ENCODE data around the gene PRKCI. TPM values are rescaled to one million over a fixed set of nuclear protein-coding genes. Genes with fewer than 3 reads are reported as not detected.
"Not testable (repeated sequence)": the region's sequence is repeated elsewhere in the genome, so short reads cannot be mapped to it uniquely, and the experiment has no call there.

The PRKCI gene
- total RNA-seq, 1 donor from 2014 or later = 24.2 TPM

DNA sequence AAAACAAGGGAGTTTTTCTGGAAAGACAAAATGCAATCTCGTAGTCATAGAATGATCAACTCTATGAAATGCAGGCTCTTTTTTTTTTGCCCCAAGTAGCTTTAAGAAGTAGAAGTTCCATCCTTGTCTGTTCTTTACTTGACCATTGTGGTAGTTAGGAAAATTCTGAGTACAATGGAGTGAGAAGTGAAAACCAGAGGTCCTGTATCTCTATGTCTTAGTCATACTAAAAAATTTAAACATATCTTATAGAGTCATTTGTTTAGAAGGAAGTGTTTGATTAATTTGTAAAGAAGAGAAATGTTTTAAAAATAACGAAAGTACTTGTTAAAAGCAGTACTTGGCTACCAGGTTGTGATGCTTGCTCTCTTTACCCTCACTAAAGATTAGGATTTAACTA is 52.4 kb downstream of the PRKCI start:
- Mint-ChIP-seq H3K27ac (no peak overlapping the region), H3K4me1 (ENCODE audit: low read depth) (peaks cover 30% of the 10 kb centered on the region), H3K36me3 (ENCODE audit: low read depth) (peaks cover 29% of the 10 kb centered on the region), H3K4me3 (no peak overlapping the region), H3K9me3 (no peaks in the 10 kb centered on the region), H3K27me3 (ENCODE audit: insufficient read depth) (no peaks in the 10 kb centered on the region)
- intact Hi-C loops (cut with micrococcal nuclease) = loop anchor here (5.0 kb wide), 2 partner anchors 83 to 512 kb away; partner anchors contain the start of gene SKIL
- DNase-seq (ENCODE audit: low spot score) = no peak

DNA sequence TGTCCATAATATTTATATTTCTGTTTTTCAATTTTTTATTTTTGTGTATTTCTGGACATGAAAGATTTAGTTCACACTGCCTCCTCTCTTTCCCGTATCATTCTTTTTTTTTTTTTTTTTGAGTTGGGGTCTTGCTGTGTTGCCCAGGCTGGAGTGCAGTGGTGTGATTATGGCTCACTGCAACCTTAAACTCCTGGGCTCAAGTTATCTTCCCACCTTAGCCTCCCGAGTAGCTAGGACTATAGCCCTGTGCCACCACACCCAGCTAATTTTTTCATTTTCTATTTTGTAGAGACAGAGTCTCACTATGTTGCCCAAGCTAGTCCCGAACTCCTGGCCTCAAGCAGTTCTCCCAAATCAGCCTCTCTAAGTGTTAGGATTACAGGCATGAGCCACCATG is 53.6 kb downstream of the PRKCI start:
- H3K36me3 Mint-ChIP-seq (ENCODE audit: low read depth) = peaks cover 28% of the 10 kb centered on the region
- intact Hi-C loops (cut with micrococcal nuclease) = loop anchor here (2.0 to 5.0 kb wide), 4 partner anchors 17 to 514 kb away; partner anchors contain the start of genes PRKCI and SKIL
- H3K4me1 Mint-ChIP-seq (ENCODE audit: low read depth) = peaks cover 30% of the 10 kb centered on the region
- no peak overlapping the region for H3K4me3 Mint-ChIP-seq
- no peak overlapping the region for H3K27ac Mint-ChIP-seq
- DNase-seq (ENCODE audit: low spot score) = no peak
- no peaks in the 10 kb centered on the region for H3K9me3 Mint-ChIP-seq
- H3K27me3 Mint-ChIP-seq (ENCODE audit: insufficient read depth) = no peaks in the 10 kb centered on the region

DNA sequence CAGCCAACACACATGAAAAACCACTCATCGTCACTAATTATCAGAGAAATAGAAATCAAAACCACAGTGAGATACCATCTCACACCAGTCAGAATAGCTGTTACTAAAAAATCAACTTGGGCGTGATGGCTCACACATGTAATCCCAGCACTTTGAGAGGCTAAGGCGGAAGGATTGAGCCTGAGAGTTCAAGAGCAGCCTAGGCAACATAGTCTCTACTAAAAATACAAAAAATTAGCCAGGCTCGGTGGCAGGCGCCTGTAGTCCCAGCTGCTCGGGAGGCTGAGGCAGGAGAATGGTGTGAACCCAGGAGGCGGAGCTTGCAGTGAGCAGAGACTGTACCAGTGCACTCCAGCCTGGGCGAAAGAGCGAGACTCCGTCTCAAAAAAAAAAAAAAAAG is 55.1 kb downstream of the PRKCI start:
- H3K27me3 Mint-ChIP-seq (ENCODE audit: insufficient read depth); H3K9me3 Mint-ChIP-seq; DNase-seq (ENCODE audit: low spot score): not testable (repeated sequence)
- Mint-ChIP-seq H3K27ac (peak overlapping the region; percentile 35), H3K4me1 (ENCODE audit: low read depth) (peaks cover 30% of the 10 kb centered on the region), H3K36me3 (ENCODE audit: low read depth) (peaks cover 25% of the 10 kb centered on the region), H3K4me3 (peak overlapping the region; percentile 39)
- intact Hi-C loops (cut with micrococcal nuclease) = loop anchor here (2.0 to 5.0 kb wide), 4 partner anchors 19 to 515 kb away; partner anchors contain the start of genes PRKCI and SKIL

DNA sequence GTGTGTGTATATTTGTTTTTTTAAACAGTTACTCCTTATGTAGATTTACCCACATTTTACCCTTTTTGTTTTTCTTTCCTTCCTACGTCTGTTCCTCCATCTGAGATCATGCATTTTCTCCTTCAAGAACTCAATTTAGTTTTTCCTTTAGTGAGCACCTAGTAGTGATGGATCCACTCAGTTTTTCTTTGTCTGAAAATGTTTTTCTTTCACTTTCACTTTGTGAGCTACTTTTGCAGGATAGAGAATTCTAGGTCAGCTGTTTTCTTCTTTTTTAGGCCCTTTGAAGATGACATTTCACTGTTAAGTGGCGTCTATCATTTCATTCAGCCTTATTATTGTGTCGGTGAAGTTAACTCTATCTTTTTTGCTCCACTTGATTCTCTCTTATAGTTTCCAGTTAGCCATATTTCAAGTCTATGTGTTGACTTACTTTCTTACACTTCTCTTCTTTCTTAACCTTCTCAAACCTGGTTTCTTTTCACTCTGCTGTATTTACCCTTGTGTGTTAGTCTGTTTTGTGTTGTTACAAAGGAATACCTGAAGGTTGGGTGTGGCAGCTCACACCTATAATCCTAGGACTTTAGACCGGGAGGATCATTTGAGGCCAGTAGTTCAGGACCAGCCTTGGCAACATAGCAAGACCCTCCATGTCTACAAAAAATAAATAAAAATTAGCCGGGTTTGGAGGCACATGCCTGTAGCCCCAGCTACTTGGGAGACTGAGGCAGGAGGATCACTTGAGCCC is 55.8 kb downstream of the PRKCI start:
- Mint-ChIP-seq H3K27ac (peak overlapping the region; percentile 86), H3K27me3 (ENCODE audit: insufficient read depth) (no peaks in the 10 kb centered on the region), H3K36me3 (ENCODE audit: low read depth) (peaks cover 23% of the 10 kb centered on the region), H3K9me3 (no peaks in the 10 kb centered on the region), H3K4me3 (peak overlapping the region; percentile 83), H3K4me1 (ENCODE audit: low read depth) (peaks cover 30% of the 10 kb centered on the region)
- intact Hi-C loops (cut with micrococcal nuclease) = loop anchor here (2.0 to 5.0 kb wide), 4 partner anchors 19 to 516 kb away; partner anchors contain the start of genes PRKCI and SKIL
- no peak for DNase-seq (ENCODE audit: low spot score)

DNA sequence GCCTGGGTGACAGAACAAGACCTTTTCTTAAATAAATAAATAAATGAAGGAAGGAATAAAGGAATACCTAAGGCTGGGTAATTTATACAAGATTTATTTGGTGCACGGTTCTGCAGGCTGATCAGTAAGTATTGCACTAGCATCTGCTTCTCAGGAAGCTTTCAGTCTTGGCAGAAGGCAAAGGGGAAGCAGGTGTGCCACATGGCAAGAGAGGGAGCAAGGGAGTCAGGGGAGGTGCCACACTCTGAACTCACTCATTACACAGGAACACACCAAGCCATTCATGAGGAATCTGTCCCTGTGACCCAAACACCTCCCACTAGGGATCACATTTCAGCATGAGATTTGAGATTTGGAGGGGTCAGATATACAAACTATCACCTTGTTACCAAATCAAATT is 56.4 kb downstream of the PRKCI start:
- intact Hi-C loops (cut with micrococcal nuclease) = loop anchor here (5.0 kb wide), 2 partner anchors 79 to 516 kb away; partner anchors contain the start of gene SKIL
- no peak for DNase-seq (ENCODE audit: low spot score)
- Mint-ChIP-seq H3K36me3 (ENCODE audit: low read depth) (peaks cover 23% of the 10 kb centered on the region), H3K4me3 (no peak overlapping the region), H3K27me3 (ENCODE audit: insufficient read depth) (no peaks in the 10 kb centered on the region), H3K27ac (no peak overlapping the region), H3K4me1 (ENCODE audit: low read depth) (peaks cover 30% of the 10 kb centered on the region), H3K9me3 (no peaks in the 10 kb centered on the region)

DNA sequence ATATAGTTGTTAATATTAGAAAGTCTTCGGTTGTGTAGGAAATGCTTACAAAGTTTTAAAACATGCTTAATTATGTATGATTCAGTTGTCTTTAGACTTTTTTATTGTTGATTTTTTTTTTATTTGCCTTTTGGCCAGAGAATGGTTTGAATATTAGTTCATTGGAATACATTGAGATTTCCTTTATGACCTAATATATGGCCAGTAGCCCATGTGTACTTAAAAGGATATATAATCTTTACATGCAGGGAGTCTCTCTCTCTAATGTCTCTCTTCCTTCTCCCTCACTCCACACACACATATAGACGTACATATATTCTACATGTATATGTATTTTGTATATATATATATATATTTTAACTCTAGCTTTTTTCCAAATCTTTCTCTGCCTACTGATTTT is 68.0 kb downstream of the PRKCI start:
- peaks cover 2% of the 10 kb centered on the region for H3K36me3 Mint-ChIP-seq (ENCODE audit: low read depth)
- H3K27ac Mint-ChIP-seq = no peak overlapping the region
- no peak overlapping the region for H3K4me3 Mint-ChIP-seq
- no peaks in the 10 kb centered on the region for H3K4me1 Mint-ChIP-seq (ENCODE audit: low read depth)
- DNase-seq (ENCODE audit: low spot score) = no peak
- H3K27me3 Mint-ChIP-seq (ENCODE audit: insufficient read depth) = no peaks in the 10 kb centered on the region
- no peaks in the 10 kb centered on the region for H3K9me3 Mint-ChIP-seq
- intact Hi-C loops (cut with micrococcal nuclease) = no loop called here

DNA sequence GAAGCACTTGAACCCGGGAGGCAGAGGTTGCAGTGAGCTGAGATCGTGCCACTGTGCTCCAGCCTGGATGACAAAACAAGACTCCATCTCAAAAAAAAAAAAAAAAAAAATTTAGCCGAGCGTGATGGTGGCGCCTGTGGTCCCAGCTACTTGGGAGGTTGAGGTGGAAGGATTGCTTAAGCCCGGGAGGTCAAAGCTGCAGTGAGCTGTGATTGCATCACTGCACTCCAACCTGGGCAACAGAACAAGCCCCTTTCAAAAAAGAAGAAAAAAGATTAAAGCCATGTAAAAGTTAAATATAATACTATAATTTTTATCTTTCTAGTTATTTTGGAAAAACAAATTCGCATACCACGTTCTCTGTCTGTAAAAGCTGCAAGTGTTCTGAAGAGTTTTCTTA is 73.4 kb downstream of the PRKCI start:
- H3K4me1 Mint-ChIP-seq (ENCODE audit: low read depth) = no peaks in the 10 kb centered on the region
- no peaks in the 10 kb centered on the region for H3K27me3 Mint-ChIP-seq (ENCODE audit: insufficient read depth)
- H3K9me3 Mint-ChIP-seq = no peaks in the 10 kb centered on the region
- no peak for DNase-seq (ENCODE audit: low spot score)
- H3K27ac Mint-ChIP-seq = no peak overlapping the region
- no peak overlapping the region for H3K4me3 Mint-ChIP-seq
- peaks cover 4% of the 10 kb centered on the region for H3K36me3 Mint-ChIP-seq (ENCODE audit: low read depth)
- intact Hi-C loops (cut with micrococcal nuclease) = no loop called here

DNA sequence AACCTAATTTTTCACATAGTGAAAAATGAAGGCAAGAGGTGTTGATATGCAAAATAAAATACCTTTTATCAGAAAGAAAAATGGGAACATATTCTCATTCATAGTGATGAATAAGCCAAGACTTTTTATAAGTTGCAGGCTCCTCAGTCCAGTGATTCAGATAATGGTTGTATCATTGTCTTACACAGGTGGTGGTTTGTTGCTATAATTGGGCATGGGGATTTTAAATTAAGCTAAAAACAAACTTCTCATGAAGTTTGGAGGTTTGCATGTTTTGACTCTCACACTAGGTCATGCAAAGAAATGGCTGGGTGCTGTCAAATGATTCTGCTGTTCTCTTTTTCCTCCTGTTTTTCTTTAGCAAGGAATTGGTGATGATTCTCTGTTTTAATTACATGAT is 74.5 kb downstream of the PRKCI start:
- intact Hi-C loops (cut with micrococcal nuclease) = no loop called here
- no peak for DNase-seq (ENCODE audit: low spot score)
- no peaks in the 10 kb centered on the region for H3K9me3 Mint-ChIP-seq
- H3K27ac Mint-ChIP-seq = no peak overlapping the region
- no peak overlapping the region for H3K4me3 Mint-ChIP-seq
- H3K27me3 Mint-ChIP-seq (ENCODE audit: insufficient read depth) = no peaks in the 10 kb centered on the region
- H3K36me3 Mint-ChIP-seq (ENCODE audit: low read depth) = peaks cover 4% of the 10 kb centered on the region
- H3K4me1 Mint-ChIP-seq (ENCODE audit: low read depth) = no peaks in the 10 kb centered on the region

DNA sequence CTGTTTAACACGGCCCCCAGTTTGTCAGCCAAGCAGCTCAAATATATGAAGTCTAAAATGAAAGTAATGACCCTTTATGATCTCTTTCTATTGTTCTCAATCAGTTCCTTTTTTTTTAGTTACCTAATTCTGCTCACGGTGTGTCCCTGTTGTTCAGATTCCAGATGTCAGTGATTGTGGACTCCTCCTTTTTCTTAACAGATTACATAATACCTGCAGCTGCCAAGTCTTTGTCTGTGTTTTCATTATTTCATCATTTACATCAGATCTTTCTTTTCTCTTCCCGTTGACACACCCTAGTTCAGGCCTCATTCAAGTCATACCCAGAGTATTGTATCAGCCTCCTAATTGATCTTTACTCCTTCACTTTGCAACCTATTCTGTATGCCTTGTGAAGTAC is 79.2 kb downstream of the PRKCI start:
- no peaks in the 10 kb centered on the region for H3K9me3 Mint-ChIP-seq
- H3K4me1 Mint-ChIP-seq (ENCODE audit: low read depth) = no peaks in the 10 kb centered on the region
- intact Hi-C loops (cut with micrococcal nuclease) = no loop called here

DNA sequence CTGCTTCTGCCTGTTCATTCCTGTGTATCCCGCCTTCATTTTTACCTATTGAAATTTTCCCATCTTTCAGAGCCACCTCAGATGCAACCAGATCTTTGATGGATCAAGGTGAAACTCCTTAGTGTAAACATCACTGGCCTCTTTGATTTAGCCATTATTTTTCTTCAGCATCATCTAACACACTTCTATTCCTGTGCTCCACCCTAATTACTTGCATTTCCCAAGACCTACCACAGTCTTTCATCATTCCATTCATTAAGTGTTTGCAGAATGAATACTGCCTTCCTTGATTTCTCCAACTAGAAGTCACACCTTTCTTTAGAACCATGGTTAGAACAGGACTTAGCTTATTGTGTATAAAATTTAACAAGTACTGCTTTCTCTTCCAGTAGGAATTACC is 79.8 kb downstream of the PRKCI start:
- no peak for DNase-seq (ENCODE audit: low spot score)
- no peaks in the 10 kb centered on the region for H3K4me1 Mint-ChIP-seq (ENCODE audit: low read depth)
- no peak overlapping the region for H3K4me3 Mint-ChIP-seq
- no peak overlapping the region for H3K27ac Mint-ChIP-seq
- peaks cover 2% of the 10 kb centered on the region for H3K36me3 Mint-ChIP-seq (ENCODE audit: low read depth)
- H3K9me3 Mint-ChIP-seq = no peaks in the 10 kb centered on the region
- intact Hi-C loops (cut with micrococcal nuclease) = no loop called here
- H3K27me3 Mint-ChIP-seq (ENCODE audit: insufficient read depth) = no peaks in the 10 kb centered on the region

More for the DNA sequence above, 79.2 kb downstream of the PRKCI start:
- no peak overlapping the region for H3K27ac Mint-ChIP-seq
- no peak overlapping the region for H3K4me3 Mint-ChIP-seq
- no peaks in the 10 kb centered on the region for H3K27me3 Mint-ChIP-seq (ENCODE audit: insufficient read depth)
- no peak for DNase-seq (ENCODE audit: low spot score)
- peaks cover 2% of the 10 kb centered on the region for H3K36me3 Mint-ChIP-seq (ENCODE audit: low read depth)

DNA sequence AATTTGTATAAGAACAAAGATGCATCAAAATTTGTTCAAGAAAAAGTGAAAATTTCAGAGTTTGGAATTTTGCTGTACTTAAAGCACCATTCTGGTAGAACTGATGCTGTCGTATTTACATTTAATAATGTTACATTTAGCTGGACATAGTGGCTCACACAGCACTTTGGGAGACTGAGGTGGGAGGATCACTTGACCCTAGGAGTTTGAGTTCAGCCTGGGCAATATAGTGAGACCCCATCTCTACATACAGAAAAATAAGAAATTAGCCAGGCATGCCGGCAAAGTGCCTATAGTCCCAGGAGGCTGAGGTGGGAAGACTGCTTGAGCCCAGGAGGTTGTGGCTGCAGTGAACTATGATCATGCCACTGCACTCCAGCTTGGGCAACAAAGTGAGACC is 83.8 kb downstream of the PRKCI start:
- no peak for DNase-seq (ENCODE audit: low spot score)
- H3K4me1 Mint-ChIP-seq (ENCODE audit: low read depth) = no peaks in the 10 kb centered on the region
- no peak overlapping the region for H3K4me3 Mint-ChIP-seq
- intact Hi-C loops (cut with micrococcal nuclease) = no loop called here
- H3K27ac Mint-ChIP-seq = no peak overlapping the region
- H3K9me3 Mint-ChIP-seq = no peaks in the 10 kb centered on the region
- no peaks in the 10 kb centered on the region for H3K27me3 Mint-ChIP-seq (ENCODE audit: insufficient read depth)
- no peaks in the 10 kb centered on the region for H3K36me3 Mint-ChIP-seq (ENCODE audit: low read depth)

DNA sequence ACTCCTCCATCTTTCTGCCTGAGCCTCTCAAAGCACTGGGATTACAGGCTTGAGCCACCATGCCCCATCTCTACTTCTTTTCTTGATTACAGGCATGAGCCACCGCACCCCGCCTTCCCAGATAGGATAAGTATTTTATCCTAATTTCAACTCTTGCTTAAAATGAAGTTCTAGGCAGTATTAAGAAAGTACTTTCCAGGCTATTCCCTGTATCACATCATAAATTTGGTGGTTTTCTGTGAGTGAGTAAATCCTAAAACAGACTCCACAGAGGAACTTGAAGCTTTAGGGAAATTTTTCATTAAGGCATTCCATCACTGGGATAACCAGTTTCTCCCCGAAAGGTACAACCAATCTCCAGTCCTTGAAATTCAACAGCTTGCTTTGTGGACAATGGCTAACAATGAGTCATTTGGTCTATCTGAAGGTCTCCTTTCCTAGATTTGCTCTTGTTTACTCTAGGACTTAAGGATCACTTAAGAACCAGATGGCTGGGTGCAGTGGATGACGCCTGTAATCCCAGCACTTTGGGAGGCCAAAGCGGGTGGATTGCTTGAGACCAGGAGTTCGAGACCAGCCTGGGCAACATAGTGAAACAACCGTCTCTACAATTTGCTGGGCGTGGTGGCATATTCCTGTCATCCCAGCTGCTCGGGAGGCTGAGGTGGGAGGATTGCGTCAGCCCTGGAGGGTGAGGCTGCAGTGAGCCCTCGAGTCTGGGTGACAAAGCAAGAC is 85.6 kb downstream of the PRKCI start:
- Mint-ChIP-seq H3K4me3 (no peak overlapping the region), H3K4me1 (ENCODE audit: low read depth) (no peaks in the 10 kb centered on the region), H3K27ac (no peak overlapping the region), H3K9me3 (no peaks in the 10 kb centered on the region), H3K36me3 (ENCODE audit: low read depth) (no peaks in the 10 kb centered on the region), H3K27me3 (ENCODE audit: insufficient read depth) (no peaks in the 10 kb centered on the region)
- intact Hi-C loops (cut with micrococcal nuclease) = no loop called here
- no peak for DNase-seq (ENCODE audit: low spot score)

DNA sequence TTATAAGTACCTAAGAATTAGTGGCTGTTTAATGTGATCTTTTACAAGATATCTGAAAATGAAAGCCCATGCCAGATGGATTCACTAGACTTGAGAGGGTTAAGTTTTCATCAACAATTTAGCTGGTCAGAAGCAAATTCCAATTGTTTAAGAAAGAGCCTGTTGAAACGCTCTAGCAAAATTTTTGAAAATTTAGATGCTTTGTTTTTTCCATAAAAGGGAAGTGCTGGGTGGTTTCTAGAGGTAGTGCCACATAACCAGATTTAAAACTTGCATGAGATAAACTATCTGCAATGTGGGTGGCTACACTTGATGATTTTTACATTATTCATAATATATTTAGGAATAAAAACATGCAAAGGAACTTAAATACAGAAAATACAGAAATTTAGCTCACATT is 86.8 kb downstream of the PRKCI start:
- H3K27ac Mint-ChIP-seq = no peak overlapping the region
- H3K36me3 Mint-ChIP-seq (ENCODE audit: low read depth) = no peaks in the 10 kb centered on the region
- H3K4me1 Mint-ChIP-seq (ENCODE audit: low read depth) = no peaks in the 10 kb centered on the region
- H3K27me3 Mint-ChIP-seq (ENCODE audit: insufficient read depth) = no peaks in the 10 kb centered on the region
- intact Hi-C loops (cut with micrococcal nuclease) = no loop called here
- DNase-seq (ENCODE audit: low spot score) = no peak
- H3K9me3 Mint-ChIP-seq = no peaks in the 10 kb centered on the region
- H3K4me3 Mint-ChIP-seq = no peak overlapping the region

Measured in activated T-helper 1 cell treated with anti-CD3 and anti-CD28 coated beads, Interleukin-12 subunit alpha, Interleukin-12 subunit beta, Interleukin-2, Interleukin-4 antibody, amounts not matched to agents 30 ng/mL and 10 ng/mL and 1 ng/mL, durations not matched to agents 14 hours and 24 hours and 36 hours (primary cell).